ENCODE results near the gene RAB40C. TPM values are rescaled to one million over a fixed set of nuclear protein-coding genes. Genes with fewer than 3 reads are reported as not detected.

Gene RAB40C
- total and polyA plus RNA-seq, 2 donors (not counting 1 experiment from before 2014, with no cell fraction given), result 12.7 to 26.9 TPM

DNA sequence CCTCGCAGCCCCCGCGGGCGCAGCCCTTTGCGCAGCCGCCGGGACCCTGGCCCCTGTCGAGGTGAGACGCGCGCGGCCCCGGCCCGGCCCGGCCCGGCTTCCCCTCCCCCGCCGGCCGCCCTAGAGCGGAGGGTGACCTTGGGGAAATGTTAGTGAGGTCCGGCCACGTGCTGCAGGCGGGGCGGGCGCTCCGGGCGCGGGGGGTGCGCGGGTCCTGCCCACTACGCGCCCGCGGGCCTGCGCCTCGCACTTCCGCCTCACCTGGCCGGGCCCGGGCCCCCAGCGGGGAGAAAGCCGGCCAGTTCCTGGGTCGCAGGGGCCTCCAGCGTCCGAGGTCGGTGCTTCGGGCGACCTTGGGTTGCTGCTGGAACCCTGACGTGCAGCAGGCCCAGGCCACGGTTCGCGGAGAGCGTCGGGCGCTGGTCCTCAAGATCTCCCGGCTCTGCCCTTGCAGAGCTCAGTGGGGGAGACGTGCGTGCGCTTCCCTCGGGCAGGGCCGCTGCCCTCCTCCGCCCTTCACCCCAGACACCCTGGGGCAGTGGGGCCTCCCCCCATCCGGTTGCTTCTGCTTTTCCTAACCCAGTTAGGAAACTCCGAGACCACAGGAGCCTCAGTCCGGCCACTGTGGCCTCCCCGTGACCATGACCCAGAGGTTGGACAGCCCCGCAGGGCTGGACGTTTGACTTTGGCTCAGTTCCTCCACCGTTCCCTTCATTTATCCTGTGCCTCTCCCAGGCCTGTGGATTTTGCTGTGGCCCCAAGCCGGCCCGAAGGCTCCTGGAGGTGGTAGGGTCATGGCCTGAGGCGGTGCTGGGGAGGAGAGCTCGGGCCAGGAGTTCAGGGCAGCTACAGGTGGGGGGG, 52.6 kb downstream of the RAB40C start:
- peak overlapping the region; percentile 87 for H3K4me2 ChIP-seq (replicated peaks; ENCODE audit: low read depth, low read length, poor library complexity, severe bottlenecking)
- DNase-seq (peak; percentile 61), ATAC-seq (ENCODE audit: low read depth) (peak; percentile 41)
- H2AFZ ChIP-seq (ENCODE audit: insufficient read depth, low read depth, low read length, poor library complexity, severe bottlenecking), result peak overlapping the region; percentile 79
- no peaks in the 10 kb centered on the region for H3K9me3 Mint-ChIP-seq (ENCODE audit: insufficient read depth)
- 7% methylated on average over 69 of the region's 72 CpGs for WGBS (ENCODE audit: insufficient coverage)
- intact Hi-C loops (cut with micrococcal nuclease), result no loop called here
- H3K79me2 ChIP-seq (ENCODE audit: control insufficient read depth, insufficient read depth, low read length), result peaks cover 11% of the 10 kb centered on the region
- H3K9ac ChIP-seq (ENCODE audit: low read length), result peak overlapping the region; percentile 73
- H3K4me3 ChIP-seq (ENCODE audit: control extremely low read depth in 1 of 5, extremely low read depth in 1 of 5, insufficient read depth in 1 of 5, low read depth in 2 of 5, low read length in 4 of 5), result peak overlapping the region in 4 of 5 experiments; percentile 40 to 75 (median 60)
- H4K20me1 ChIP-seq (ENCODE audit: control insufficient read depth, insufficient read depth, low read length, poor library complexity, severe bottlenecking), result peaks cover 8% of the 10 kb centered on the region
- ChIA-PET POLR2A (interaction anchor here (0.6 kb wide), 2 partner anchors 26 to 422 kb away, joined by 3 to 4 read pairs; no protein-coding TSS in a partner anchor), CTCF (no interaction called here)
- TF ChIP-seq, protein P1, sequence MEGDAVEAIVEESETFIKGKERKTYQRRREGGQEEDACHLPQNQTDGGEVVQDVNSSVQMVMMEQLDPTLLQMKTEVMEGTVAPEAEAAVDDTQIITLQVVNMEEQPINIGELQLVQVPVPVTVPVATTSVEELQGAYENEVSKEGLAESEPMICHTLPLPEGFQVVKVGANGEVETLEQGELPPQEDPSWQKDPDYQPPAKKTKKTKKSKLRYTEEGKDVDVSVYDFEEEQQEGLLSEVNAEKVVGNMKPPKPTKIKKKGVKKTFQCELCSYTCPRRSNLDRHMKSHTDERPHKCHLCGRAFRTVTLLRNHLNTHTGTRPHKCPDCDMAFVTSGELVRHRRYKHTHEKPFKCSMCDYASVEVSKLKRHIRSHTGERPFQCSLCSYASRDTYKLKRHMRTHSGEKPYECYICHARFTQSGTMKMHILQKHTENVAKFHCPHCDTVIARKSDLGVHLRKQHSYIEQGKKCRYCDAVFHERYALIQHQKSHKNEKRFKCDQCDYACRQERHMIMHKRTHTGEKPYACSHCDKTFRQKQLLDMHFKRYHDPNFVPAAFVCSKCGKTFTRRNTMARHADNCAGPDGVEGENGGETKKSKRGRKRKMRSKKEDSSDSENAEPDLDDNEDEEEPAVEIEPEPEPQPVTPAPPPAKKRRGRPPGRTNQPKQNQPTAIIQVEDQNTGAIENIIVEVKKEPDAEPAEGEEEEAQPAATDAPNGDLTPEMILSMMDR (IDR thresholded peaks at IDR 0.05), result no peak
- TF ChIP-seq EZH2 (IDR thresholded peaks at IDR 0.05; ENCODE audit: borderline replicate concordance, insufficient read depth, low read depth, low read length, poor library complexity, severe bottlenecking), result no peak
- H3K9me3 ChIP-seq (ENCODE audit: control extremely low read depth in 1 of 3, control insufficient read depth in 2 of 3, insufficient read depth in 1 of 3, low read length in 2 of 3), result no peaks in the 10 kb centered on the region
- H3K27ac ChIP-seq (ENCODE audit: low read length in 2 of 2), result peak overlapping the region; percentile 18 to 33
- no peaks in the 10 kb centered on the region for H3K27me3 Mint-ChIP-seq
- peak overlapping the region; percentile 74 for H3K4me3 Mint-ChIP-seq
- no peaks in the 10 kb centered on the region for H3K36me3 ChIP-seq (replicated peaks in 1 of 2; ENCODE audit: control extremely low read depth in 1 of 2, control insufficient read depth in 1 of 2, extremely low read depth in 1 of 2, insufficient read depth in 2 of 2, low read length in 1 of 2)
- no peaks in the 10 kb centered on the region for H3K27me3 ChIP-seq (replicated peaks in 1 of 4; ENCODE audit: control extremely low read depth in 1 of 4, control insufficient read depth in 3 of 4, insufficient read depth in 4 of 4, low read length in 3 of 4)
- peak overlapping the region; percentile 61 for H3K27ac Mint-ChIP-seq
- H3K4me1 Mint-ChIP-seq, result peaks cover 23% of the 10 kb centered on the region
- H3K4me1 ChIP-seq (ENCODE audit: control insufficient read depth in 2 of 2, insufficient read depth in 2 of 2, low read length in 2 of 2), result peaks cover 15 to 41% of the 10 kb centered on the region in 2 donors

DNA sequence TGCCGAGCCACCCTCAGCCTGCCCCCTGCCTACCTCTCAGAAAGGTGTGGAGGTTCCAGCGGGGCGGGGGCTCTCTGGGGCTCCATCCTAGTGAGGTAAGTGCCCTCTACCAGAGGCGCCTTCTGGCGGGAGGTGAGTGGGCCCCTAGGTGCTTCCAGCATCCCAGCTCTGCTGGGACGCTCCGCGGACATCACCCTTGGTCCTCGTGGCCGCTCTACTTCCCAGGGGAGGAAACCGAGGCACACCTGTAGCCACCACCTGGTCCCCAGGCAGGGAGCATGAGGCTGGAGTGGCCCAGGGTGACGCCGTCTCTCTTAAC, 53.1 kb downstream of the RAB40C start:
- Histone ChIP-seq H3K27me3 (replicated peaks in 1 of 4; ENCODE audit: control extremely low read depth in 1 of 4, control insufficient read depth in 3 of 4, insufficient read depth in 4 of 4, low read length in 3 of 4) (no peaks in the 10 kb centered on the region), H3K4me3 (ENCODE audit: control extremely low read depth in 1 of 5, extremely low read depth in 1 of 5, insufficient read depth in 1 of 5, low read depth in 2 of 5, low read length in 4 of 5) (peak overlapping the region in 3 of 5 experiments; percentile 40 to 75 (median 55)), H3K4me2 (replicated peaks; ENCODE audit: low read depth, low read length, poor library complexity, severe bottlenecking) (peak overlapping the region; percentile 87), H3K79me2 (ENCODE audit: control insufficient read depth, insufficient read depth, low read length) (peaks cover 14% of the 10 kb centered on the region), H3K27ac (ENCODE audit: low read length in 2 of 2) (peak overlapping the region in 1 of 2 donors; percentile 33), H3K9me3 (ENCODE audit: control extremely low read depth in 1 of 3, control insufficient read depth in 2 of 3, insufficient read depth in 1 of 3, low read length in 2 of 3) (no peaks in the 10 kb centered on the region), H3K9ac (ENCODE audit: low read length) (peak overlapping the region; percentile 73), H3K4me1 (ENCODE audit: control insufficient read depth in 2 of 2, insufficient read depth in 2 of 2, low read length in 2 of 2) (peaks cover 19 to 41% of the 10 kb centered on the region in 2 donors), H4K20me1 (ENCODE audit: control insufficient read depth, insufficient read depth, low read length, poor library complexity, severe bottlenecking) (peaks cover 14% of the 10 kb centered on the region), H2AFZ (ENCODE audit: insufficient read depth, low read depth, low read length, poor library complexity, severe bottlenecking) (no peak overlapping the region), H3K36me3 (replicated peaks in 1 of 2; ENCODE audit: control extremely low read depth in 1 of 2, control insufficient read depth in 1 of 2, extremely low read depth in 1 of 2, insufficient read depth in 2 of 2, low read length in 1 of 2) (no peaks in the 10 kb centered on the region)
- Mint-ChIP-seq H3K9me3 (ENCODE audit: insufficient read depth) (no peaks in the 10 kb centered on the region), H3K4me1 (peaks cover 24% of the 10 kb centered on the region), H3K27ac (peak overlapping the region; percentile 61), H3K27me3 (no peaks in the 10 kb centered on the region), H3K4me3 (peak overlapping the region; percentile 74)
- DNase-seq (no peak), ATAC-seq (ENCODE audit: low read depth) (no peak)
- 89% methylated on average over 10 of the region's 13 CpGs for WGBS (ENCODE audit: insufficient coverage)
- ChIA-PET POLR2A (interaction anchor here (0.7 kb wide), 1 partner anchor 1479 kb away, joined by 5 read pairs; no protein-coding TSS in a partner anchor), CTCF (no interaction called here)
- intact Hi-C loops (cut with micrococcal nuclease), result no loop called here
- no peak for TF ChIP-seq EZH2 (IDR thresholded peaks at IDR 0.05; ENCODE audit: borderline replicate concordance, insufficient read depth, low read depth, low read length, poor library complexity, severe bottlenecking)
- TF ChIP-seq, protein P1 (IDR thresholded peaks at IDR 0.05), result no peak

Measured in B cell (primary cell).